ENCODE data around the gene THSD4.

- TF ChIP-seq CTCF (IDR thresholded peaks at IDR 0.05; ENCODE audit: poor library complexity, severe bottlenecking) (no peak), EZH2 (IDR thresholded peaks at IDR 0.05; ENCODE audit: borderline replicate concordance, insufficient read depth, low read length, poor library complexity, severe bottlenecking) (no peak), REST (IDR thresholded peaks at IDR 0.05; ENCODE audit: borderline replicate concordance) (no peak), POLR2AphosphoS5 (IDR thresholded peaks at IDR 0.05) (peak; percentile 20), TAF1 (IDR thresholded peaks at IDR 0.05; ENCODE audit: low read depth) (no peak), RAD21 (conservative IDR thresholded peaks at IDR 0.05) (no peak)
Observed at GRCh38 chr15:71330638-71331162, 215.4 kb downstream of the THSD4 start.

All from neural cell (in vitro differentiated cells).